Ishikawa (cell line): ENCODE data around the gene SH2D3C.

Experiments used
- CEBPB ChIP-seq: IDR thresholded peaks from 2 replicates; pipeline ENCODE4 v1.6.1; 2012
- CREB1 ChIP-seq: IDR thresholded peaks from 2 replicates; pipeline ENCODE4 v1.6.1; 2012; ENCODE audit warnings: low read depth
- EGR1 ChIP-seq: IDR thresholded peaks from 2 replicates; pipeline ENCODE4 v1.6.1; 2012
- EP300 ChIP-seq: IDR thresholded peaks from 2 replicates; pipeline ENCODE4 v1.6.1; 2012; ENCODE audit warnings: borderline replicate concordance
- FOXM1 ChIP-seq: IDR thresholded peaks from 2 replicates; pipeline ENCODE4 v1.6.1; 2012; ENCODE audit warnings: low read depth, borderline replicate concordance
- NFIC ChIP-seq: IDR thresholded peaks from 2 replicates; pipeline ENCODE4 v1.6.1; 2012
- RAD21 ChIP-seq: IDR thresholded peaks from 2 replicates; pipeline ENCODE4 v1.6.1; 2012; ENCODE audit warnings: low read depth
- TAF1 ChIP-seq: IDR thresholded peaks from 2 replicates; pipeline ENCODE4 v1.6.1; 2012; ENCODE audit warnings: low read depth, mild to moderate bottlenecking
- TCF12 ChIP-seq: IDR thresholded peaks from 2 replicates; pipeline ENCODE4 v1.6.1; 2012; ENCODE audit warnings: low read depth
- TEAD4 ChIP-seq: IDR thresholded peaks from 2 replicates; pipeline ENCODE4 v1.6.1; 2012
- YY1 ChIP-seq: IDR thresholded peaks from 2 replicates; pipeline ENCODE4 v1.6.1; 2012; ENCODE audit warnings: low read depth
- ZBTB7A ChIP-seq: IDR thresholded peaks from 2 replicates; pipeline ENCODE4 v1.6.1; 2012; ENCODE audit warnings: low read depth
- TF ChIP-seq, protein P1 (sequence below): IDR thresholded peaks from 2 replicates; pipeline ENCODE4 v1.6.1; 2012
- TF ChIP-seq, protein P2 (sequence below): IDR thresholded peaks from 2 replicates; pipeline ENCODE4 v1.6.1; 2012; ENCODE audit warnings: low read depth, mild to moderate bottlenecking
- TF ChIP-seq, protein P3 (sequence below): IDR thresholded peaks from 2 replicates; pipeline ENCODE4 v1.6.1; 2012

The SH2D3C gene

DNA sequence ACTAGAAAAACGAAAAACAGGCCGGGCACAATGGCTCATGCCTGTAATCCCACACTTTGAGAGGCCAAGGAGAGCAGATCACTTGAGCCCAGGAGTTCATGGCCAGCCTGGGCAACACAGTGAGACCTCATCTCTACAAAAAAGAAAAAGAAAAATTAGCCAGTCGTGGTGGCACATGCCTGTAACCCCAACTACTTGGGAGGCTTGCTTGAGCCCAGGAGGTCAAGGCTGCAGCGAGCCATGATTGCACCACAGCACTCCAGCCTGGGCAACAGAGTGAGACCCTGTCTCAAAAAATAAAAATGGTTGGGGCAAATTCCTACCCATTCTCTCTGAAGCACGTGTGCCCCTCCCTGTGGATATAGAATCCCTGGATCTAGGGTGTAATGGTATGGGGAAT lies 80.1 kb downstream of the SH2D3C start:
- no peak for TF ChIP-seq ZBTB7A
- TF ChIP-seq TAF1, result no peak

DNA sequence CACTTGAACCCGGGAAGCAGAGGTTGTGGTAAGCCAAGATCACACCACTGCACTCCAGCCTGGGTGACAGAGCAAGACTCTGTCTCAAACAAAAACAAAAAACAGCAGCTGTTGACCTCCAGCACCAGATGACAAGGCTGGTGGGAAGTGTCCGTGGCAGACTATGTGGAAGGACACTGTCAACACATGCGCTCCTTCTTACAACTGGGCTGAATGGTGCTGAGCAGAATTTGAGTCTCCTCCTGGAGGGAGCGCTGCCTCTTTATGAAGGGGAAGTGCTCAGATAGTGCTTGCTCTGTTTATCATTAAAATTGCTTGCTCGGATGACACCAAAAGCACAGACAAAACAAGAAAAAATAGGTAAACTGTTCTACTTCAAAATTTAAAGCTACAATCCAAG lies 80.9 kb downstream of the SH2D3C start:
- TF ChIP-seq CREB1 (no peak), EP300 (no peak), FOXM1 (no peak), CEBPB (no peak), YY1 (no peak), NFIC (no peak), TAF1 (no peak), EGR1 (no peak), ZBTB7A (no peak), TEAD4 (no peak), TCF12 (no peak), RAD21 (no peak)
- TF ChIP-seq, protein P1, sequence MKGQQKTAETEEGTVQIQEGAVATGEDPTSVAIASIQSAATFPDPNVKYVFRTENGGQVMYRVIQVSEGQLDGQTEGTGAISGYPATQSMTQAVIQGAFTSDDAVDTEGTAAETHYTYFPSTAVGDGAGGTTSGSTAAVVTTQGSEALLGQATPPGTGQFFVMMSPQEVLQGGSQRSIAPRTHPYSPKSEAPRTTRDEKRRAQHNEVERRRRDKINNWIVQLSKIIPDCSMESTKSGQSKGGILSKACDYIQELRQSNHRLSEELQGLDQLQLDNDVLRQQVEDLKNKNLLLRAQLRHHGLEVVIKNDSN, result no peak
- TF ChIP-seq, protein P2, sequence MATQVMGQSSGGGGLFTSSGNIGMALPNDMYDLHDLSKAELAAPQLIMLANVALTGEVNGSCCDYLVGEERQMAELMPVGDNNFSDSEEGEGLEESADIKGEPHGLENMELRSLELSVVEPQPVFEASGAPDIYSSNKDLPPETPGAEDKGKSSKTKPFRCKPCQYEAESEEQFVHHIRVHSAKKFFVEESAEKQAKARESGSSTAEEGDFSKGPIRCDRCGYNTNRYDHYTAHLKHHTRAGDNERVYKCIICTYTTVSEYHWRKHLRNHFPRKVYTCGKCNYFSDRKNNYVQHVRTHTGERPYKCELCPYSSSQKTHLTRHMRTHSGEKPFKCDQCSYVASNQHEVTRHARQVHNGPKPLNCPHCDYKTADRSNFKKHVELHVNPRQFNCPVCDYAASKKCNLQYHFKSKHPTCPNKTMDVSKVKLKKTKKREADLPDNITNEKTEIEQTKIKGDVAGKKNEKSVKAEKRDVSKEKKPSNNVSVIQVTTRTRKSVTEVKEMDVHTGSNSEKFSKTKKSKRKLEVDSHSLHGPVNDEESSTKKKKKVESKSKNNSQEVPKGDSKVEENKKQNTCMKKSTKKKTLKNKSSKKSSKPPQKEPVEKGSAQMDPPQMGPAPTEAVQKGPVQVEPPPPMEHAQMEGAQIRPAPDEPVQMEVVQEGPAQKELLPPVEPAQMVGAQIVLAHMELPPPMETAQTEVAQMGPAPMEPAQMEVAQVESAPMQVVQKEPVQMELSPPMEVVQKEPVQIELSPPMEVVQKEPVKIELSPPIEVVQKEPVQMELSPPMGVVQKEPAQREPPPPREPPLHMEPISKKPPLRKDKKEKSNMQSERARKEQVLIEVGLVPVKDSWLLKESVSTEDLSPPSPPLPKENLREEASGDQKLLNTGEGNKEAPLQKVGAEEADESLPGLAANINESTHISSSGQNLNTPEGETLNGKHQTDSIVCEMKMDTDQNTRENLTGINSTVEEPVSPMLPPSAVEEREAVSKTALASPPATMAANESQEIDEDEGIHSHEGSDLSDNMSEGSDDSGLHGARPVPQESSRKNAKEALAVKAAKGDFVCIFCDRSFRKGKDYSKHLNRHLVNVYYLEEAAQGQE, result no peak
- TF ChIP-seq, protein P3, sequence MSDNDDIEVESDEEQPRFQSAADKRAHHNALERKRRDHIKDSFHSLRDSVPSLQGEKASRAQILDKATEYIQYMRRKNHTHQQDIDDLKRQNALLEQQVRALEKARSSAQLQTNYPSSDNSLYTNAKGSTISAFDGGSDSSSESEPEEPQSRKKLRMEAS, result no peak

DNA sequence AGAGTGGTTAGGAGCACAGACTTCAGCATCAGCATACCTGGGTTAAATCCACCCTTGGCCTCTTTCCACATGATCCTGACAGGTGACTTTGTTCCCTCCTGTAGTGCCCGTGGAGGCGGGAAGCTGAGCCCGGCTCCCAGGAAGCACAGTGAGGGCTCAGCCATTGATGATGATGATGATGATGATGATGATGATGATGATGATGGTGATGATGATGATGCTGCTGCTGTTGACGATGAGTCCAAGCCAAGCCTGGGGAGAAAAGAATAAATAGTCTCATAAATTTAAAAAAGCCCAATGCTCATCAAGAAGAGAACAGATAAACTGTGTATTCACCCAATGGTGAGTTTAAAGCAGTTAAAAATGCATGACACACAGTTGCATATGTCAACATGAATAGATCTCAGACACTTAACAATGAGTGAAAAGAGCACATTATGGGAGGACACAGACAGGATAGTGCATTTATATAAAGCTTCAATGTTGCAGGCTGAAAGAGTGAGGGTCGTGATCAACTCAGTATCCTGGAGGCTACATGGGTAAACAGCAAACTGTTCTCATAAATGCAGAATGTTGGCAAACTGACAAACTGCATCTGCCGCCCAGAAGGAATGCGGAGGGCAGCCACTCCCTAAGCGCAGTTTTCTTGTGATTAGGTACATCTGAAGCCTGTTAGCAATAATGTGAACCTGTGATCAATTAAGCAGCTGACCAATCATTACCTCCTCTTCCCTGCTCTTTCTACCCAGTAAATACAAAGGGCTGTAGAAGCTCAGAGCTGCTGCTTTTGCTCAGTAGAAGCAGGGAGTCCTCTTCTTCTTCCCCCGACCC lies 83.4 kb downstream of the SH2D3C start:
- TF ChIP-seq, protein P3, result no peak
- TF ChIP-seq EP300 (no peak), NFIC (no peak), ZBTB7A (no peak), TCF12 (no peak), YY1 (no peak), FOXM1 (no peak), EGR1 (no peak), TAF1 (no peak), TEAD4 (no peak), CEBPB (no peak), CREB1 (no peak), RAD21 (no peak)
- TF ChIP-seq, protein P1, result no peak
- TF ChIP-seq, protein P2, result no peak

DNA sequence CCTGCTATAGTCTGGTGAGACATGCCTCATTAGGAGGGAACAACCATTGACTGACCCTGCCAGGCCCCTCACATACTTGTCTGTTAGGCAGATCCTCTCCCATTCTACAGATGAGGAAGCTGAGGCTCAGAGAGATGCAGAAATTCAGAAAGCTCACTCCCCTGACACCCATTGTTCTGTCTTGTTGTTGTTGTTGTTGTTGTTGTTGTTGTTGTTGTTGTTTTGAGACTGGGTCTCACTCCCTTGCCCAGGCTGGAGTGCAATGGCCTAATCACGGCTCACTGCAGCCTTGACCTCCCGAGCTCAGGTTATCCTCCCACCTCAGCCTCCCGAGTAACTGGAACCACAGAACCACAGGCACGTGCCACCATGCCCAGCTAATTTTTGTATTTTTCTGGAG lies 84.8 kb downstream of the SH2D3C start:
- TF ChIP-seq, protein P3, result no peak
- no peak for TF ChIP-seq TEAD4
- TF ChIP-seq EP300, result no peak
- no peak for TF ChIP-seq ZBTB7A
- TF ChIP-seq, protein P2, result no peak
- TF ChIP-seq FOXM1, result no peak
- no peak for TF ChIP-seq NFIC
- TF ChIP-seq, protein P1, result no peak
- TF ChIP-seq TAF1, result no peak
- no peak for TF ChIP-seq TCF12
- no peak for TF ChIP-seq CEBPB
- no peak for TF ChIP-seq YY1
- no peak for TF ChIP-seq RAD21
- no peak for TF ChIP-seq CREB1
- TF ChIP-seq EGR1, result no peak
